OCI-M1 (cell line): ENCODE measurements around the gene NEUROG2.
"Not testable (repeated sequence)": the region's sequence is repeated elsewhere in the genome, so short reads cannot be mapped to it uniquely, and the experiment has no call there.

Experiments
- DNase-seq: peaks from one replicate; lab custom pipeline; 2025; lab: John Stamatoyannopoulos, UW

The NEUROG2 gene

GRCh38 chr4:112490808-112491207 lies 25.2 kb downstream of the NEUROG2 start:
- DNase-seq = not testable (repeated sequence)

GRCh38 chr4:112485930-112486329 lies 30.1 kb downstream of the NEUROG2 start:
- DNase-seq = no peak

- no peak for DNase-seq
Measured at GRCh38 chr4:112473985-112474384, 42.0 kb downstream of the NEUROG2 start.

- no peak for DNase-seq
Measured at GRCh38 chr4:112472318-112472717, 43.7 kb downstream of the NEUROG2 start.
